Activated naive CD4-positive, alpha-beta T cell treated with Interleukin-2 at 50 U/mL for 16 hours (primary cell): ENCODE data around the gene SCAMP4.
"Not testable (repeated sequence)": the region's sequence is repeated elsewhere in the genome, so short reads cannot be mapped to it uniquely, and the experiment has no call there.

ENCODE experiments used
- DNase-seq: peaks from one replicate; pipeline ENCODE4 v3.0.0-alpha.2; 2020

SCAMP4 gene

DNA sequence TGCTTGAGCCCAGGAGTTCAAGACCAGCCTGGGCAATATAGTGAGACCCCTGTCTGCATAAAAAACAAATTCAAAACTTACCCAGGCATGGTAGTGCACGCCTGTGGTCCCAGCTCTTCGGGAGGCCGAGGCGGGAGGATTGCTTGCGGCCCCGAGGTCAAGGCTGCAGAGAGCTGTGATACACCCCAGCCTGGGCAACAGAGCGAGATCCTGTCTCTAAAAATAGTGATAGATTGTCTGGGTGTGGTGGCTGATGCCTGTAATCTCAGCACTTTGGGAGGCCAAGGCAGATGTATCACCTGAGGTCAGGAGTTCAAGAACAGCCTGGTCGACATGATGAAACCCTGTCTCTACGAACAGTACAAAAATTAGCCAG is 37.9 kb upstream of the SCAMP4 start:
- no peak for DNase-seq

DNA sequence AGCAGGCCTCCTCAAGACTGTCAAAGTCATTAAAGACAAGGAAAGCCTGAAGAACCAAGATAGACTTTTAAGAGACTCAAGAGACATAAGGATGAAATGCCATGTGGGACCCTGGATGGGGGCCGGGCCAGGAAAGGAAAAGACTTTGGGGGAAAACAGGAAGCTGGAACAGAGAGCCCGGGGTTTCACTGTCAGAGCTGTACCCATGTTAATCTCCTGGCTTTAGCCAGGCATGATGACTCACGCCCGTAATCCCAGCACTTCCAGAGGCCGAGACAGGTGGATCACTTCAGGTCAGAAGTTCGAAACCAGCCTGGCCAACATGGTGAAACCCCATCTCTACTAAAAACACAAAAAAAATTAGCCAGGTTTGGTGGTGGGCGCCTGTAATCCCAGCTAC is 36.2 kb upstream of the SCAMP4 start:
- DNase-seq = no peak

DNA sequence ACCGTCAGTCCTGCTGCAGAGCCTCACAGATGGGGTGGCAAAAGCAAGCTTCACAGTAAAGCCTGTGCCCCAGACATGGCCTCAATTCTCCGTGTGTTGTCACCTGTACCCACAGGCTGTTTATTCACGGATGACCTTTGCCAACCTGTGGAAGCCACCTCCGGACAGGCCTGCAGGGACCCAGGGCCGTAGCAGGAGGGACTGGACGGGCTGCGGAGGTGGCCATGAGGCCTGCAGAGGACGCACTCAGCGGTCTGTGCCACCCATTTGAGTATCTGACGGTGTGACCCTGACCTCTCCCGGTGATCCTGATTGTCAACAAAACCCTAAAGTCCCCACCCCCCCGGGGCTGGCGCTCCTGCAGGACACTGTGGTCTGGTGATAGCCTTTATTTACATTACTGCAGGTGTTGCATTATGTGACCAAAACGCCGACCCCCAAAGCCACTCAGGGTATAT is 34.0 kb upstream of the SCAMP4 start:
- no peak for DNase-seq

DNA sequence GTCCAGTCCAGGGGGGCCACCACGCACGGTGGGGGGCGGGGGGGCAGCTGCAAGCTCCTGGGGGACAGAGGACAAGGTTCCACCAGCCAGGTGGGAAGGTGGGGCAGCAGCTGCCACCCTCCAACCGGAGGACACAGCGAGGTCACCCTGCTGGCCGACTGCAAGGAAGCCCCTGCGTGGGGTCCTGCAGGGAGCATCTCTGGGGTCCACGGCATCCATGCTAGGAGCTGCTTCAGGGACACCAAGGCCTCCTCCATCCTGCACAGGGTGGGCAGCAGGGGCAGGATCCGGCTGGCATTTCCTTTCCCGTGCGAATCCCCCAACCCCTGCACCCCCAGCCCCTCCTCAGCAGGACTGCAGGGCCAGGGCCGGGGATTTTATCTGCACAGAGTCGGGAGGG is 33.6 kb upstream of the SCAMP4 start:
- DNase-seq = no peak

DNA sequence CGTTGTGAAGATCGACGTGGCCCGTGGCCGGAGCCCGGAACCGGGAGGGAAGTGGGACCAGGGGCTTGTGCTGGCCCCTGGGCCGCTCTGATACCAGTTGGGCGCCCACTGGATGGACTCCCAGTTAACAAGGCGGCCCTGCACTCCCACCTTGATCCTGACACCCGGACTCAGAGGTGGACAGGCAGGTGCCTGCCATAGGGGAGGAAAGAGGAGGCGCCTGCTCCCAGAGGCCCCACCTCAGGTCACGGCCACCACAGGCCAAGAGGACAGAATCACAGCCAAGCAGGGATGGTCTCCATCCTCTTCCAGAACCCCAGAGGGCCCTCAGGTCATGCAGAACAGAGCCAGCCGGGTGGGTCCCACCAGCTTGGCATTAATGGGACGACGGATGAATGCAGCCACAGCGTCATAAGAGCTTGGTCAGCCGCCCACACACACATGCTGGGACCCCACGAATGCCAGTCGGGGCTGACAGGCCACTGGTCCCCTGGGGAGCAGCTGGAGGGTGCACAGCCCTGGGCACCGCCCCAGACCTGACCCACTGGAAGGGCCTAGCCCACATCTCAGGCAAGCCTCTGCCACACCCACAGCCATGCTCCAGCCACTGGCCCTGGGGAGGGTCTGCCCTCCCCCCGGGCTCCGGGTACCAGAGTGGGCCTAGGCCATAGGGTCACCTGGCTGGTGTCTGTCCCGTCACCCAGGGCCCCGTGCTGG is 32.2 kb upstream of the SCAMP4 start:
- no peak for DNase-seq

DNA sequence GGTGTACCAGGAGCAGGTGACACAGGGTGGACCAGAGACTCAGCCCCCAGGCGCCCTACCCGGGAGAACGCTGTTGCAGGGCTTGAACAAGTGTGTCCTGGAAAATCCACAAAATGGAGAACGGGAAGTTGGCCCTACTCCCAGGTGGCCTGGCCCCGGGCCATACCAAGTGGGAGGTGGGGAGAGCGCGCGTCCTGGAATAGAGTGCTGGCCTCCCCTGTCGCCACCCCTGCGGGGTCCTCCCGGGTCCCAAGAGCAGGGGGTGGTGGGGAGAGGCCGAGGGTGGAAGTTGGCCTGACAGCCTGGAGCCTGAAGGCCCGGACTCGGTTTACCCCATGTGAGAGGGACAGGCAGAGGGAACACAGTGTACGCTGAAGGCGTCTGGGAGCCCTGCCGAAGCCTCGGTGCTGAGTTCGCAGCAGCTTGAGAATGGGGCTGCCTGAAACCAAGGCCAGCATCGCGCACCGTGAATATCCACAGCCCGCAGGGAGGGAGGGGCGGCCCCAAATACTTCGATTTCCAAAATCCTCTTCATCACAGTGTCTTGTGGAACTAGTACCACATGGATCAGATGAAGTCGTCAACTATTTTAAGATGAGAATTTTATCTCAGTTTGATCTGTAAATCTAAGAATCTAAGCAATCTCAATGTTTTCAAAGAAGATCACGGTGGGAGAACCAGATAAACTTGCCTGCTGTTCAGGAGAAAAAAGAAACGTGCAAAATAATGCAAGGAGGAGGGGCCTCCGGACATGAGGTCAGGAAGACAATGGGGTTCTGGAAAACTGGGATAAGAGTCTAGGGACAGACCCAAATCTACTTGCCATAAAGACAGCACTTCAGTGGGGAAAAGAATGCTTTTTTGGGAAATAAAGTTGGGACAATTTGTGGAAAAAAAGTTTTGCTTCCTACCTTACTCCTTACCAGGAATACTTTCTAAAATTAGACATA is 31.4 kb upstream of the SCAMP4 start:
- DNase-seq = no peak

DNA sequence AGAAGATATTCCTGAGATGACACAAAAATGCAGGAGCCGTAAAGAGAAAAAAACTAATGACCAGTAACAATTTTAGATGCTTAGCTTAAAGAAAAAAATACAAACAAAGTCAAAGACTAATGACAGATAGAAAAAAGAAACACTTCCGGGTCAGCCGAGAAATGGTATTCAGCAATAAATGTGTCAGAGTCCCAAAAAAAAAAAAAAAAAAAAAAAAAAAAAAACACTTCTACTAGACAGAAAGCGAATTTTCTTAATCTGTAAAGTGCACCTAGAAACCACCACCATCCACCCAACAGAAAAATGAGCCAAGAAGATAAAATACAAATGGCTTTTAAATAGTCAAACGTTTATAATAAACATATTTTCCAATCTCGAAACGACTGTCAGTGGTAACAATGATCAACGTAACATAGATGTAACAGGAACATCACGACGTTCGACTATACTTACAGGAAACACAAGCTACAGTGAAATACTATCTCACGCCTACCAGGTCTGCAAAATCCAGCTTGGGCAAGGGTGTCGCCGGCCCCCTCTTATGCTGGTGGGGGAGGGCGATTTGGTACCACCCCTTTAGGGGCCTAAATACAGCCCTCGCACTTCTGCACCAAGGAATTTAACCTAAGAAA is 30.5 kb upstream of the SCAMP4 start:
- DNase-seq = no peak

DNA sequence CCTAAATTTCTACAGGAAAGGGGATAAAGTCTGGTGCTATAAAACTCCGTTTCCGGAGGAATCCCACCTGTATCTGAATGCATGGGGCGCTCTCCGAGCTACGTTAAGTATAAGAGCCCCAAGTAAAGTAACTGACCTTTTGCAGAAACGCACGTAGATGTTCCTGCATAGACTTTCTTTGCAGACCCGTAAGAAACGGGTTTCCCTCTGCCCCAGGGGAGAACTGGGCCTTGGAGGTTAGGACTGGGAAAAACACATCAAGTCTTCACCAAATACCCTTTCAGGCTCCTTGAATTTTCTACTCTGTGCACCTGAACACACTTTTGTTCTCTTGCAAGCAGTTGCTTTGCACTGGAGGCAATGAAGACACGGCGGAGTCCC is 29.9 kb upstream of the SCAMP4 start:
- DNase-seq = not testable (repeated sequence)

DNA sequence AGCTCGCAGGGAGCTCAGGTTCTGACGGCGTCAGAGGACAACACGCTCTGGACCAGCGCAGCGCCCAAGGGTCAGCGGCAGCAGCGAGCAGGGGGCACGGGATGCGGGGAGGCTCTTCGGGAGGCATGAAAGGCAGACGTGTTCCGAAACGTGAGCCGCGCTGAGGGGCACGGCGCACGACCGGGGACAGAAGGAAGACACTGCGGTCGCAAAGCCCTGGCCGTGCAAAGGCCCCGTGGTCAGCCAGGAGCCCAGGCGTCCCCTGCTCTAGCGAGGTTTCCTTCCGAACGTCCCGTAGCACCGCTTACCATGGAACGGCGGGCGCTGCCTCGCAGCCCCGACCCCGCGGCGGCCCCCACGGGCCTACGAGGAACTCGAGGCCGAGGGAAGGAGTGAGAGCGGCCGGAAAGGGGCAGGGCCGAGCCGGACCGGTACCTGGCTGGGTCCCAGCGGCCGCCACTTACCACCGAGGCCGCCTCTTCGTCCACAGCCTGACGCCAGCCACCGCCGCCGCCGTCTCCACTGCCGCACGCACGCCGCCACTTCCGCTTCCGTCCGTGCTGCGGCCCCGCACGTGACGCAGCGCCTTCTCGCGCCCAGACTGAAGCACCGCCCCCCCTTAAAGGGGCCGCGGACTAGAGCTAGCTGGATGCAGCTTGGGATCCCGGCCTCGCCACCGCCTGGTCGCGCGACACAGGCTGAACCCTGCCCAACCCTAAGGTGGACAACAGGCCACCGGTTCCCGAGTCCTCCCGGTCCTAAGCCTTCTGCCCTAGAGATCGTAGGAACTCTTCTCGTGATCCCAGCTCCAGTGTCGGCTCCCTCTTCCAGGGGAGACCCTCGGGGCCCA is 29.3 kb upstream of the SCAMP4 start:
- DNase-seq = peak; percentile 89

DNA sequence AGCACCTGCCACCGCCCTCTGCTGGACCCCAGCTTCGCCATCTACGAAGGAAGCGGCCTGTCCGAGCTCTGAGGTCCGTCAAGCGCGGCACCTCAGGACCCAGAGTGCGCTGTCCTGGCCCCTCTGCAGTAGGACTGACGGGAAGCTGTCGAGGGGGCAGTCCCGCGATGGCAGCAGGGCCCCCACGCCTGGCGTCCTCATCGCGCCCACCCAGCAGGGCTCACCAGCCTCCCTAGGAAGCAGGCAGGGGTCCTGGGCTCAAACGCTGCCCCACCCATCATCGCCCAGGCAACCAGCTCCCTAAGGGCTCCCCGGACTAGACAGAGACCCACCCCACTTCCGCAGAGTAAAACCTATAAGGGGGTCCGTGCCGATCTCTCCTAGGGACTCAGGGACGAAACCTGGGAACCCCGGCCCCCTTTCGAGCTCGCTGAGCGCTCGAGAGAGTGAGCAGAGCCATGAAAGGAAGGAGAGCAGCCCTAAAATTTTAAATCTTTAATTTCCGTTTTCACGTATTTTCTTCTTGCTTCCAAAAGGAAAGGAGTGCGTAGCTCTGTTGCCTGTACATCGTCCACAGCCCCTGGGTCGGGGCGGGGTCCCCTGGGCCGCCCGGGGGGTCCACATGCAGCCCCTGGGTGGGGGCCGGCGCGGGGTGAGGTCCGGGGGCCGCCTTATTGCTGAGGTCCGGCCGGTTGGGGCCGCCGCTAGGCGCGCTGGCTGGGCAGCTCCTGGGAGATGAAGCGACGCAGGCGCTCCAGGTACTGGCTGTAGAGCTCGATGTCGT is 28.5 kb upstream of the SCAMP4 start:
- not testable (repeated sequence) for DNase-seq

DNA sequence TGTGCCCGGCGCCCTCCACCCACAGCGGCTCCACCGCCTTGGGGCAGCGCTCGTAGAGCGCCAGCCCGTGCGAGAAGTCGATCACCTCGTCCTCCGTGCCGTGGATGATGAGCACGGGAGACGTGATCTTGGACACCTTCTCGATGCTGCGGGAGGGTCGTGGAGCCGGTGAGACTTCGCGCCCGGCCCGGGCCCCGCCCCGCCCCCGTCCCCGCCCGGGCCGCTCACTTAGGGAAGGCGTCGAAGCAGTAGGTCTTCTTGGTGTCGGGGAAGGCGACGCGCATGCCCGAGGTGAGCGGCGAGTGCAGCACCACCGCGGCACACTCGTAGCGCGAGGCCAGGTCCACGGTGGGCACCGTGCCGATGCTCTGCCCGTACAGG is 27.9 kb upstream of the SCAMP4 start:
- DNase-seq = not testable (repeated sequence)

DNA sequence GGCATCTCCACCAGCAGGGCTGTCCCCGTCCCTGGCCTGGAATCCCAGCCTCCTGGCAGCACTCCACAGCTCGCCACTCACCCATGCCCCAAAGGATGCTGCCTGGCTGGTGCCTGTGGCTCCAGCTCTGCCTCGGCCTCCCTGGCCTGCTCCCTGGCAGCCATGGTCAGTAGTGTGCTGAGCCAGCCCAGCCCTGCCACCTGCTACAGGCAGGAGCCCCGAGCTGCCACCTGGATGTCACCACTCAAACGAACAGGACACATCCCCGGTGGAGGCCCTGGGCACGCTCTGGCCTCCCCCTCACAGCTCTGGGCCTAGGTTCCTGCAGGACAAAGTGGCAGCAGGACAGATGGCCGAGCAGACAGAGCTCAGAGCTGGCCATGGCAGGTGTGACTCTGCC is 26.6 kb upstream of the SCAMP4 start:
- not testable (repeated sequence) for DNase-seq

DNA sequence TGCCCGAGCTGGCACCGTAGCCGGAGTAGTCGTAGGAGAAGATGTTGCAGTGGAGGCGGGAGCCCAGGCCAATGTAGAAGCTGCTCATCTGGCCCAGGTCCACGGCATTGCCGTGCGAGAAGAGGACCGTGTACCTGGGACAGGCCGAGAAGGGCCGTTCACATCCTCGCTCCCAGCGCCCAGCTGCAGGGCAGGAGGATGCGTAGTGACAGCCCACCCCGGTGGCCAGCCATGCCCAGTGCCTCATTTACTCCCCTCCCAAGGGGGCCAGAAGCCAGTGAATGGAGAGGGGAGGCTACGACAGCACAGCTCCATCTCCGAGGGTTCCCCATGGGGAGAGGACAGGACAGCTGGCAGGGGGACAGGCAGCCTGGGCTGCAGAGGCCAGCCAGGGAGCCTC is 25.2 kb upstream of the SCAMP4 start:
- DNase-seq = not testable (repeated sequence)

DNA sequence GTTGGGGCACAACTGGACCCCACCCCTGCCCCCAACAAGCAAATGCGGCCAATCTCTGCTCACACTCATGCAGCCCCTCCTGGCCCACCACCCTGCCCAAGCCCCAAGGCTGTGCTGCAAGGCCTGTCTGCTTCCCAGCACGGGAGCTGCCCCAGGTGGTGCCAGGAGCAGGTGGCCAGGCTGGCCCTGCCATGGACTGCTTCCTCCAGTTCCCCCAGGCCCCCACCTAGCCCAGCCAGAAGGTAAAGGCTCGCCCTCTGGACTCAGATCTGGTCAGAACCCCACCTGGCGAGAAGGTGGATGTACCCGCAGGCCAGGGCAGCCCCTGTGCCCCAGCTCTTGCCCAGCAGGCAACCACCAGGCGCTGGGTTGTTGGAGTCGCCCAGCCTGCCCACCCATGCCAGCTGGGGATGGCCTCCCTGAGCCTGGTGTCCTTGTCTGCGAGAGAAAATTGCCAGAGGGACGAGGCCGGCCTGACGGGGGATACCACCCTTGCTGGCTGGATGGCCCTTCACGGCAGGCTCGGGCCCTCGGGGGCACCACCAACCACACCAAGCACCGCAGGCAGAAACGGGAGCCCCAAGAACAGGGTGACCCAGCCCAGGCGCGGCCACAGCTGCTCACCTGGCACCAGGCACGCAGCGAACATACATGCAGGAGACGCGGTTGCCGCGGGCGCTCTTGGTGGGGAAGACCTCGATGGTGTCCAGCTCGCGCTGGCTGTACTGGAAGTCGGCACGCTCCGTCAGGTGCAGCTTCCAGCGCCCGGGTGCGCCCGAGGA is 24.4 kb upstream of the SCAMP4 start:
- no peak for DNase-seq

DNA sequence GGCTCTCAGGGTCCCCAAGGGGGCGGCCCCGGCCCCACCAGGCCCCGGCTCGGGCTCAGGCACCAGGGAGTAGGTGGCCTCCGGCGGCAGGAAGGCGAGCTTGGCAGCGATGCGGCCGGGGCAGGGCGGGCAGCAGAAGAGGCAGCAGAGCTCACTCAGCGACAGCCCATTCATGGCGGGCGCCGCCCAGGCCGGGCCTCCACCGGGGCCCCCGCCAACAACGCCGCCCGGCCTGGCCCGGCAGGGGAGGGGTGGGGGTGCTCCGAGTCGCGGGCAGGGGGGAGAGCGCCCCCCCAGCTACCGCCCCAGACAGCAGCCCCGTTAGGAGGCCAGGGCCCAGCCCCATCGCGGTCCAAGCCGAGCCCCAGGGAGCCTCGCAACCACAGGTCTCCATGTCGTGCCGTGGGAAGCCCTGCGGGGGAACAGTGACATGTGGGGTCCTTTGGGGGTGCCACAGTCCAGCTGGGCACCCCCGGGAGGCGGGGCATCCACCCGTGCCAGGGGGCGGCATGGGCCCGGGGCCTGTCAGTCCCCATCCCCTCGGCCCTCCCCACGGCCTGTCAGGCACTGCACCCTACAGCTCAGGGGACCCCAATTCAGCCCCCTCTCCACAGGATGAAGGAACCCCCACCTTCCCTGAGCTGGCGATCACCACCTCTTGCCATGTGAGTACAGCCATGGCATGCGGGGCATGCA is 23.7 kb upstream of the SCAMP4 start:
- not testable (repeated sequence) for DNase-seq

DNA sequence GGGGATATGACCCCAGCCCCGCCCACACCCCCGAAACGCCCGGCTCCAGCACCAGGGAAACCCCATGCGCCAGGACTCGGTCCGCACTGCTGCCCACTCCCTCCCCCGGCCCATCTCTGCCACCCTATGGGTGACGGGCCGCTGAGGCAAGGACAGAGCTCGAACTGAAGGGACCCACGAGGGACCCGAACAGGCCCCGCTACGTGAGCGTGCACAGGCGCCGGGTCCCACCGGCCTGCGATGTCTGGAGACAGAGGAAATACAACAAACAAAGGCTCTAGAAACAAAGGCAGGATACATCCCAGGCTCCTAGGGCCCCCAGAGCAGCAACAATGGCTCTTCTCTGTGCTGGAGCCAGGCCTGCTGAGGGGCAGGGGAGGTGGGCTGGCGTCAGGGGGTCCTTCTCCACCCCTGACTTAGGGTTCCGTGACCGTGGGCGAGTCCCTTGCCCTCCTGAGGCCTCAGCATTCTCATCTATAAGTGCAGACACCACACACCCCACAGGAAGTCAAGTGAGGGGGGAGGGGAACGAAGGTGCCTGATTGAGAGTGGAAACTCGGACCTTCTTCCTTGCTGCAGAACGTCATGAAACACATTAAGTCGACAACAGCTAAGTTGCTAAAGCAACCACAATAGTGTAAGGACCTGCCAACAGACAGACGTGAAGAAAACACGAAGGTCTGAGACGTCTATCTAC is 23.0 kb upstream of the SCAMP4 start:
- DNase-seq = peak; percentile 67

DNA sequence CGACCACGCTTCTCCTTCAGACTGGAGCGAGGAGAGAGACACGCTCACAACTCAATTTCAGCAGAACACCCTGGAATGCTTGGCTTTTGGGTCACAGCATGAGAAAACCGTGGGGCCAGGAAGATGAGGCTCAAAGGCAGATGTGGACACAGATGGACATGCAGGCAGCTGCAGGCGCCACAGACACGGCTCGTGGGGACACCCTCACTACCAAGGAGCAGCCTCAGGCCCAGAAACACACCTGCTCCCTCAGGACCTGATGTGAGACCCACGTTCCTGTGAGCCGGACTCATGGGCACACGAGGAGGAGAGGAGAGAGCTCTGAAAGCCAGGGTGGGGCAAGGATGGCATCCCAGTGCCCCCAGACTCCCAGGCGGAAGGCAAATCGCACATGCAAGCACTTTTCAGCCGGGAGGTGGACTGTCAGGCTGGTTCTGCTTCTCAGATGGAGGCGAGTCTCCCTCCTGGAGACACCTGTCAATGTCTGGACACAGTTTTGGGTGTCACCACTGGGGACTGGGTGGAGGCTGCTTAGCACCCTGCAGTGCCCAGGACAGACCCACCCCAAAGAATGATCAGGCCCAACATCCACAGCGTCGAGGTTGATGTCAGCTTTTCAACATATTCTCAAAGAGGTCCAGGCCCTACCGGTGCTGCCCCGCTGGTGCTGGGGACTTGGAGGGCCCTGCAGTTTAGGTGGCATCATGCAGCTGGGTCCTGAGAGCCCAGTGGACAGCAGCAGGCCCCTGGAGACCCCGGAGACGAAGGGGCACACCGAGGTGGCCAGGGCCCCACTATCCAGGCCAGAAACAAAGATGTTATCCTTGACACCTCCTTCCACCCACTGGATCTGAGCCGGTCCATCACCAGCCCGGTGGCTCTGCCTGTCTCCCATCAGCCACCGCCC is 22.2 kb upstream of the SCAMP4 start:
- DNase-seq = no peak

DNA sequence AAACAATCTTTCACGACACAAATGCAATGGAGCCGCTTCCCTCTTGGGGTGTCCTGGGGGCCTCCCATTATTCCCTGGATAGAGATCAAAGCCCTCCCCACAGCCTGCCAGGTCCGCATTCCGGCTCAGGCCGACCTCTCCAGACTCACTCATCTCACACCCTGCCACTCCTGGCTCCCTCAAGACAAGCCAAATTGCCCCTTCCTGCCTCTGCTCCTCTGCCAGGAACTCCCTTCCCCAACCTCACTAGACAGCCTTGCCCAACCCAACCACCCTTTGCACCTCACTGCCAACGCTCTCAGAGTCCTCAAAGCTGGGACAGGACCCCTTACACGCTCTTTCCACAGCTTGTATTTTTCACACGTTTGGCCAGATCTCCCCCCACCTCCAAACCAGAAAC is 21.4 kb upstream of the SCAMP4 start:
- DNase-seq = no peak

DNA sequence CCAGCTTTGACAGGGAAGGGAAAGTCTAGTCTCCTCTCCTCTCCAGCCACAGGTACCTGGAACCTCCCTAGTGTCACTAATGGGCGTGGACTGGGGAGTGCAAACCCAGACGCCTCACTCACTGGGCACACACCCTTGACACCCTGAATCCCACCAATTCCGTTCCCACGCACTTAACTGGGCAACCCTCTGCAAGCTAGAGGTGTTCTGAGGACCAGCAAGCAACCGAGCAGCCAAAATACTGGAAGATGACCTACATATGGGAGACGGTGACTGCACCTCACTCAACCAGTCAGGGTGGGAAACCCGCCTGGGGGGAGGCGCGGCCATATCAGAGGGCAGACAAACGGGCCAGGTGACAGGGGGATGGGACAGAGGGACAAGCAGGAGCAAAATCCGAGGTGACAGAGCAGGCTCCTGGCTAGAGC is 20.9 kb upstream of the SCAMP4 start:
- DNase-seq = peak; percentile 34
